ENCODE data around the gene C3orf20.

- no peak for TF ChIP-seq EMX1 (CRISPR knock-in tag; IDR thresholded peaks at IDR 0.05)
- no peak for TF ChIP-seq USF2 (CRISPR knock-in tag; IDR thresholded peaks at IDR 0.05)
Observed at GRCh38 chr3:14687360-14687759, 12.4 kb downstream of the C3orf20 start.

Data from WTC11 (cell line).